H1 (cell line): Measurements from ENCODE around the gene SH3YL1. TPM values are rescaled to one million over a fixed set of nuclear protein-coding genes. Genes with fewer than 3 reads are reported as not detected.

ENCODE experiments used
- CTCF ChIA-PET: fragments of 300-600 bp; sonication (Branson Sonifier 250); formaldehyde crosslinking; loops from one replicate; lab custom pipeline; 2021; ENCODE audit not compliant: partially characterized antibody; lab: Charles Lee
- POLR2A ChIA-PET: fragments of 300-600 bp; sonication (Branson Sonifier 250); formaldehyde crosslinking; loops from one replicate; lab custom pipeline; 2021; ENCODE audit warnings: inconsistent platforms; ENCODE audit not compliant: partially characterized antibody; lab: Charles Lee
- DNase-seq, 2 experiments: peaks; one replicate each; pipeline versions ENCODE4 v3.0.0 to v3.0.0-alpha.2; 2010 to 2022; ENCODE audit warnings: low spot score in 2 of 2, low read depth in 1 of 2, mixed read lengths in 1 of 2
- FAIRE-seq: peaks from 2 replicates; lab custom pipeline; 2011; peaks lifted over from hg19 to GRCh38; lab: Jason Lieb, UNC
- H2AFZ ChIP-seq: 2 replicates; pipeline ENCODE4 v1.8.1; 2012; ENCODE audit warnings: low read length, inconsistent platforms
- H2AK5ac ChIP-seq: 2 replicates; pipeline ENCODE4 v1.6.1; 2013; ENCODE audit warnings: low read depth, low read length
- H2BK120ac ChIP-seq: replicated peaks from 2 replicates; pipeline ENCODE3; 2013; ENCODE audit warnings: low read depth, low read length, inconsistent platforms
- H2BK12ac ChIP-seq: 2 replicates; pipeline ENCODE4 v1.6.1; 2013; ENCODE audit warnings: low read depth, low read length
- H2BK15ac ChIP-seq: 2 replicates; pipeline ENCODE4 v1.6.1; 2013; ENCODE audit warnings: low read length
- H2BK20ac ChIP-seq: 2 replicates; pipeline ENCODE4 v1.6.1; 2013; ENCODE audit warnings: low read length
- H2BK5ac ChIP-seq: 2 replicates; pipeline ENCODE4 v1.6.1; 2013; ENCODE audit warnings: low read depth, low read length
- H3K14ac ChIP-seq: 2 replicates; pipeline ENCODE4 v1.6.1; 2013; ENCODE audit warnings: inconsistent platforms; ENCODE audit not compliant: insufficient read length
- H3K18ac ChIP-seq: 2 replicates; pipeline ENCODE4 v1.6.1; 2013; ENCODE audit warnings: low read length; ENCODE audit errors: extremely low read depth
- H3K23ac ChIP-seq: 2 replicates; pipeline ENCODE4 v1.6.1; 2013; ENCODE audit warnings: inconsistent platforms; ENCODE audit not compliant: insufficient read length
- H3K23me2 ChIP-seq: 2 replicates; pipeline ENCODE4 v1.6.1; 2013; ENCODE audit warnings: low read depth, low read length
- H3K27ac ChIP-seq: 2 replicates; pipeline ENCODE4 v1.6.1; 2011; ENCODE audit warnings: low read depth, low read length, inconsistent platforms
- H3K27me3 ChIP-seq, 4 experiments: replicated peaks in 1 of 4; 1 replicate in 1 of 4; 2 replicates in 3 of 4; pipeline versions ENCODE4 v1.6.1 to v1.8.1; 2011 to 2013; ENCODE audit warnings: low read length in 3 of 4, mild to moderate bottlenecking in 3 of 4, inconsistent platforms in 2 of 4, mixed read lengths in 2 of 4, moderate library complexity in 1 of 4; ENCODE audit not compliant: control insufficient read depth in 3 of 4, insufficient read depth in 3 of 4; ENCODE audit errors: extremely low read depth in 1 of 4
- H3K36me3 ChIP-seq, 4 experiments: 2 replicates each; pipeline versions ENCODE4 v1.6.1 to v1.8.1; 2011 to 2013; ENCODE audit warnings: mild to moderate bottlenecking in 4 of 4, low read length in 3 of 4, moderate library complexity in 2 of 4, control low read depth in 1 of 4, inconsistent platforms in 1 of 4; ENCODE audit not compliant: insufficient read depth in 4 of 4, control insufficient read depth in 2 of 4
- H3K4ac ChIP-seq: replicated peaks from 2 replicates; pipeline ENCODE3; 2013; ENCODE audit warnings: low read length, low read depth, mixed read lengths, inconsistent platforms; ENCODE audit not compliant: insufficient read length
- H3K4me1 ChIP-seq, 4 experiments: replicated peaks in 1 of 4; 1 replicate in 1 of 4; 2 replicates in 3 of 4; pipeline versions ENCODE4 v1.6.1 to v1.8.1; 2011 to 2013; ENCODE audit warnings: low read length in 3 of 4, inconsistent platforms in 2 of 4, mixed read lengths in 1 of 4; ENCODE audit not compliant: insufficient read depth in 4 of 4, control insufficient read depth in 3 of 4
- H3K4me2 ChIP-seq, 2 experiments: 2 replicates each; pipeline versions ENCODE4 v1.6.1 to v1.8.1; 2011 to 2013; ENCODE audit warnings: low read depth in 2 of 2, low read length in 2 of 2, control low read depth in 1 of 2, inconsistent platforms in 1 of 2, mild to moderate bottlenecking in 1 of 2; ENCODE audit not compliant: insufficient read depth in 1 of 2
- H3K4me3 ChIP-seq, 4 experiments: fragments of 200-600, 300-600 bp in 1 of 4; sonication (generic), shearing (Covaris generic), sonication (Bioruptor Twin) in 1 of 4; 2 replicates each; pipeline versions ENCODE4 v1.5.1 to v1.8.1; 2011 to 2016; ENCODE audit warnings: low read length in 4 of 4, low read depth in 3 of 4, control low read depth in 2 of 4, inconsistent platforms in 2 of 4, mild to moderate bottlenecking in 2 of 4, mixed read lengths in 1 of 4, moderate library complexity in 1 of 4; ENCODE audit not compliant: insufficient read depth in 2 of 4; ENCODE audit errors: extremely low read depth in 1 of 4
- H3K56ac ChIP-seq: replicated peaks from 2 replicates; pipeline ENCODE3; 2013; ENCODE audit warnings: low read depth, mild to moderate bottlenecking, mixed read lengths, low read length, inconsistent platforms; ENCODE audit not compliant: insufficient read length
- H3K79me1 ChIP-seq: 2 replicates; pipeline ENCODE4 v1.6.1; 2013; ENCODE audit warnings: low read depth, low read length, control low read depth
- H3K79me2 ChIP-seq, 2 experiments: 2 replicates each; pipeline versions ENCODE4 v1.6.1 to v1.8.1; 2012 to 2013; ENCODE audit warnings: low read length in 2 of 2, mild to moderate bottlenecking in 2 of 2, inconsistent platforms in 1 of 2; ENCODE audit not compliant: insufficient read depth in 2 of 2, control insufficient read depth in 1 of 2
- H3K9ac ChIP-seq, 4 experiments: replicated peaks in 1 of 4; 1 replicate in 1 of 4; 2 replicates in 3 of 4; pipeline versions ENCODE4 v1.6.1 to v1.8.1; 2011 to 2013; ENCODE audit warnings: low read depth in 3 of 4, low read length in 3 of 4, control low read depth in 2 of 4, mild to moderate bottlenecking in 2 of 4, moderate library complexity in 2 of 4, inconsistent platforms in 1 of 4; ENCODE audit errors: extremely low read depth in 1 of 4
- H3K9me3 ChIP-seq, 2 experiments: 2 replicates each; pipeline versions ENCODE4 v1.6.1 to v1.8.1; 2012 to 2013; ENCODE audit warnings: mild to moderate bottlenecking in 2 of 2, moderate library complexity in 2 of 2, control low read depth in 1 of 2, inconsistent platforms in 1 of 2, low read depth in 1 of 2, low read length in 1 of 2, mixed read lengths in 1 of 2; ENCODE audit not compliant: insufficient read depth in 2 of 2
- H4K20me1 ChIP-seq, 2 experiments: replicated peaks in 1 of 2; 2 replicates each; pipeline versions ENCODE3 to v1.8.1; 2011 to 2013; ENCODE audit warnings: inconsistent platforms in 2 of 2, low read length in 2 of 2, mild to moderate bottlenecking in 1 of 2; ENCODE audit not compliant: insufficient read depth in 2 of 2, control insufficient read depth in 1 of 2
- H4K5ac ChIP-seq: 2 replicates; pipeline ENCODE4 v1.6.1; 2013; ENCODE audit warnings: low read length, low read depth, mixed read lengths, inconsistent platforms; ENCODE audit not compliant: insufficient read length
- H4K8ac ChIP-seq: 2 replicates; pipeline ENCODE4 v1.8.0; 2013; ENCODE audit warnings: mild to moderate bottlenecking, moderate library complexity, low read length, inconsistent platforms; ENCODE audit not compliant: insufficient read depth; ENCODE audit errors: extremely low read depth
- H4K91ac ChIP-seq: replicated peaks from 2 replicates; pipeline ENCODE3; 2013; ENCODE audit warnings: low read length, mixed read lengths, inconsistent platforms; ENCODE audit not compliant: insufficient read length
- BRCA1 ChIP-seq: IDR thresholded peaks from 2 replicates; pipeline ENCODE4 v1.6.1; 2012; ENCODE audit warnings: low read depth, low read length, improper control_type of control experiment
- CEBPB ChIP-seq: IDR thresholded peaks from 2 replicates; pipeline ENCODE4 v1.6.1; 2012; ENCODE audit warnings: low read depth, low read length
- CTBP2 ChIP-seq: IDR thresholded peaks from 2 replicates; pipeline ENCODE4 v1.7.0; 2011; ENCODE audit warnings: borderline replicate concordance, mild to moderate bottlenecking, moderate library complexity, mixed read lengths, low read length; ENCODE audit not compliant: insufficient read depth, insufficient read length
- EZH2 ChIP-seq: fragments of 200-600 bp; sonication (generic); IDR thresholded peaks from 2 replicates; pipeline ENCODE4 v1.7.1; 2012; ENCODE audit warnings: low read depth, mild to moderate bottlenecking, moderate library complexity, low read length, inconsistent platforms; ENCODE audit not compliant: severe bottlenecking
- FOSL1 ChIP-seq: IDR thresholded peaks from 2 replicates; pipeline ENCODE4 v1.6.1; 2011; ENCODE audit warnings: mild to moderate bottlenecking, low read depth, low read length, moderate library complexity; ENCODE audit not compliant: insufficient read depth
- GTF2F1 ChIP-seq: IDR thresholded peaks from 2 replicates; pipeline ENCODE4 v1.6.1; 2012; ENCODE audit warnings: low read depth, low read length, improper control_type of control experiment, borderline replicate concordance
- POLR2A ChIP-seq, 2 experiments: IDR thresholded peaks; 1 replicate in 1 of 2; 2 replicates in 1 of 2; pipeline ENCODE4 v1.6.1; 2011; ENCODE audit warnings: low read depth in 2 of 2, low read length in 2 of 2, mild to moderate bottlenecking in 2 of 2; ENCODE audit errors: control extremely low read depth in 1 of 2
- POLR2AphosphoS5 ChIP-seq: IDR thresholded peaks from 2 replicates; pipeline ENCODE4 v1.6.1; 2011; ENCODE audit warnings: low read depth, low read length
- RNF2 ChIP-seq: fragments of 200-900, 300-1000 bp; sonication (generic); IDR thresholded peaks from 2 replicates; pipeline ENCODE4 v1.7.1; 2016; ENCODE audit warnings: borderline replicate concordance, low read depth, mild to moderate bottlenecking, antibody characterized with exemption, low read length; ENCODE audit not compliant: poor library complexity, severe bottlenecking; ENCODE audit errors: missing control alignments
- SRF ChIP-seq: IDR thresholded peaks from 2 replicates; pipeline ENCODE4 v1.6.1; 2011; ENCODE audit warnings: mild to moderate bottlenecking, low read depth, low read length, moderate library complexity
- TAF1 ChIP-seq: IDR thresholded peaks from 2 replicates; pipeline ENCODE4 v1.6.1; 2011; ENCODE audit warnings: mild to moderate bottlenecking, low read depth, low read length
- YY1 ChIP-seq: IDR thresholded peaks from 2 replicates; pipeline ENCODE4 v1.6.1; 2011; ENCODE audit warnings: low read depth, mild to moderate bottlenecking, low read length
- WGBS, 2 experiments: shearing (Covaris generic) in 1 of 2; methylation state at CpG; one replicate each; pipeline versions ENCODE4 v1.1.6 to v1.1.7; 2013 to 2015; ENCODE audit warnings: low lambda C conversion rate in 2 of 2, mixed read lengths in 2 of 2, inconsistent platforms in 1 of 2, low coverage in 1 of 2, missing lambda C conversion rate in 1 of 2; ENCODE audit not compliant: insufficient replicate concordance in 2 of 2, insufficient coverage in 1 of 2, insufficient read length in 1 of 2; ENCODE audit errors: extremely low coverage in 1 of 2, missing lambda C conversion rate in 1 of 2; 5-methylcytosine and 5-hydroxymethylcytosine counted together
- polyA plus RNA-seq, 7 experiments: library from polyadenylated mRNA; depleted of rRNA in 3 of 7; stranded (reverse) in 5 of 7; unstranded in 2 of 7; fragments of >200 nt in 5 of 7; fragments of 200-250 nt in 2 of 7; gene quantifications; 1 replicate in 5 of 7; 2 replicates in 1 of 7; 4 replicates in 1 of 7; pipeline versions ENCODE4 v1.2.1 to v1.2.3, GENCODE V29; 2011 to 2013; ENCODE audit warnings: missing spikeins in 2 of 7, mixed read lengths in 2 of 7
- total RNA-seq: library from RNA; stranded (reverse); fragmentation: NEBNext Ultra II Directional; extraction: Animal tissue kit (Norgen Biotek cat#: 25700); gene quantifications from 2 replicates; pipeline ENCODE4 v1.2.1, GENCODE V29; 2021

Gene SH3YL1
- total and polyA plus RNA-seq, 2 of the 8 experiments (the other 6 are each of a cell fraction or from before 2014, with no cell fraction given) = 13.6 to 37.2 TPM

GRCh38 chr2:193141-193671 lies 70.6 kb downstream of the SH3YL1 start:
- H3K79me2 ChIP-seq = no peaks in the 10 kb centered on the region
- H3K4me1 ChIP-seq = no peaks in the 10 kb centered on the region
- H3K4me3 ChIP-seq = no peak overlapping the region
- H4K20me1 ChIP-seq = no peaks in the 10 kb centered on the region
- DNase-seq (no peak), FAIRE-seq (no peak)
- H3K4me2 ChIP-seq = no peak overlapping the region
- H2AK5ac ChIP-seq = no peak overlapping the region
- no peak for TF ChIP-seq CEBPB
- TF ChIP-seq RNF2 = no peak
- TF ChIP-seq BRCA1 = no peak
- TF ChIP-seq POLR2AphosphoS5 = no peak
- TF ChIP-seq GTF2F1 = no peak
- no peak for TF ChIP-seq POLR2A (IDR thresholded peaks at IDR 0.05; ENCODE audit: control extremely low read depth in 1 of 2, low read depth in 2 of 2, low read length in 2 of 2)
- no peak for TF ChIP-seq EZH2
- no peak for TF ChIP-seq TAF1
- no peak for TF ChIP-seq YY1
- no peak for TF ChIP-seq CTBP2
- no peak for TF ChIP-seq FOSL1
- no peak for TF ChIP-seq SRF
- no peak overlapping the region for H2BK5ac ChIP-seq
- H4K91ac ChIP-seq = no peak overlapping the region
- H3K9ac ChIP-seq = no peak overlapping the region
- H3K27ac ChIP-seq = no peak overlapping the region
- no peaks in the 10 kb centered on the region for H3K23me2 ChIP-seq
- no peaks in the 10 kb centered on the region for H3K79me1 ChIP-seq
- 91% methylated on average over 17 of the region's 17 CpGs; no CpG with 5 or more reads in 1 of the 2 experiments for WGBS, 2 experiments
- no peak overlapping the region for H3K56ac ChIP-seq
- CTCF ChIA-PET = interaction anchor here (0.7 to 1.6 kb wide), 6 partner anchors 32 to 176 kb away, joined by 3 to 4 read pairs (median 3); no protein-coding TSS in a partner anchor
- H3K36me3 ChIP-seq = peaks cover 0 to 6% (median 0%) of the 10 kb centered on the region in 4 experiments; a peak in 1 of 8 replicates
- H4K8ac ChIP-seq = no peak overlapping the region
- no peak overlapping the region for H2BK20ac ChIP-seq
- H3K23ac ChIP-seq = no peak overlapping the region
- H3K9me3 ChIP-seq = peaks cover 18 to 23% of the 10 kb centered on the region in 2 experiments; a peak in 3 of 4 replicates
- no peaks in the 10 kb centered on the region for H3K27me3 ChIP-seq
- no peak overlapping the region for H3K14ac ChIP-seq
- H2BK120ac ChIP-seq = no peak overlapping the region
- H2BK12ac ChIP-seq = no peak overlapping the region
- no peak overlapping the region for H4K5ac ChIP-seq
- no peak overlapping the region for H3K18ac ChIP-seq
- no peak overlapping the region for H2AFZ ChIP-seq
- no peak overlapping the region for H2BK15ac ChIP-seq
- H3K4ac ChIP-seq = no peak overlapping the region
- POLR2A ChIA-PET = no interaction called here
